GM23248 (cell line): ENCODE measurements around the gene ZNF385B. TPM values are rescaled to one million over a fixed set of nuclear protein-coding genes. Genes with fewer than 3 reads are reported as not detected.
A peak's percentile ranks its signal among the peaks of the same experiment; 100 is the strongest.
"Not testable (repeated sequence)": the region's sequence is repeated elsewhere in the genome, so short reads cannot be mapped to it uniquely, and the experiment has no call there.

ENCODE experiments used
- DNase-seq: peaks from one replicate; pipeline ENCODE4 v3.0.0-alpha.2; 2015
- H2AFZ ChIP-seq: fragments of 200-600 bp; sonication (generic); 2 replicates; pipeline ENCODE4 v1.6.1; 2016; ENCODE audit warnings: antibody characterized with exemption
- H3F3A ChIP-seq: fragments of 200-600 bp; sonication (generic); 2 replicates; pipeline ENCODE4 v1.6.1; 2016; ENCODE audit warnings: mild to moderate bottlenecking, antibody characterized with exemption, mixed run types; ENCODE audit not compliant: insufficient read depth
- H3K27ac ChIP-seq: fragments of 200-600 bp; sonication (generic); 2 replicates; pipeline ENCODE4 v1.5.1; 2016; ENCODE audit warnings: mild to moderate bottlenecking
- H3K27me3 ChIP-seq: fragments of 200-600 bp; sonication (generic); replicated peaks from 2 replicates; pipeline ENCODE4 v1.6.1; 2016; ENCODE audit warnings: mild to moderate bottlenecking; ENCODE audit not compliant: insufficient read depth
- H3K36me3 ChIP-seq: fragments of 200-600 bp; sonication (generic); 2 replicates; pipeline ENCODE4 v1.6.1; 2016; ENCODE audit warnings: low read depth, mild to moderate bottlenecking
- H3K4me1 ChIP-seq: fragments of 200-600 bp; sonication (generic); 2 replicates; pipeline ENCODE4 v1.6.1; 2016; ENCODE audit warnings: mild to moderate bottlenecking; ENCODE audit not compliant: insufficient read depth
- H3K4me2 ChIP-seq: fragments of 200-600 bp; sonication (generic); one replicate; pipeline ENCODE4 v1.6.1; 2016; ENCODE audit warnings: mild to moderate bottlenecking; ENCODE audit not compliant: unreplicated experiment
- H3K4me3 ChIP-seq: fragments of 200-600 bp; sonication (generic); 2 replicates; pipeline ENCODE4 v1.5.1; 2016; ENCODE audit warnings: mild to moderate bottlenecking
- H3K79me2 ChIP-seq: fragments of 200-600 bp; sonication (generic); 2 replicates; pipeline ENCODE4 v1.6.1; 2016; ENCODE audit warnings: mild to moderate bottlenecking; ENCODE audit not compliant: insufficient read depth
- H3K9ac ChIP-seq: fragments of 200-600 bp; sonication (generic); 2 replicates; pipeline ENCODE4 v1.6.1; 2016; ENCODE audit warnings: mild to moderate bottlenecking
- H3K9me2 ChIP-seq: fragments of 200-600 bp; sonication (generic); 2 replicates; pipeline ENCODE4 v1.6.1; 2016; ENCODE audit warnings: mixed run types, mild to moderate bottlenecking, moderate library complexity; ENCODE audit not compliant: insufficient read depth
- H3K9me3 ChIP-seq: fragments of 200-600 bp; sonication (generic); one replicate; pipeline ENCODE4 v1.6.1; 2017; ENCODE audit warnings: low read depth
- H4K20me1 ChIP-seq: fragments of 200-600 bp; sonication (generic); 2 replicates; pipeline ENCODE4 v1.6.0; 2016; ENCODE audit not compliant: insufficient read depth
- EZH2 ChIP-seq: fragments of 200-600 bp; sonication (generic); IDR thresholded peaks from 2 replicates; pipeline ENCODE4 v1.6.1; 2018; ENCODE audit warnings: antibody characterized with exemption, mild to moderate bottlenecking; ENCODE audit not compliant: insufficient read depth, poor library complexity, severe bottlenecking
- EZH2phosphoT487 ChIP-seq: fragments of 200-600 bp; sonication (generic); IDR thresholded peaks from 2 replicates; pipeline ENCODE4 v1.6.1; 2018; ENCODE audit warnings: antibody characterized with exemption, moderate library complexity, mild to moderate bottlenecking, low read depth; ENCODE audit not compliant: insufficient read depth
- WGBS, 2 experiments: methylation state at CpG; one replicate each; pipeline ENCODE4 v1.1.6; 2015 to 2017; ENCODE audit warnings: low lambda C conversion rate in 2 of 2, low coverage in 1 of 2; ENCODE audit errors: missing lambda C conversion rate in 2 of 2; 5-methylcytosine and 5-hydroxymethylcytosine counted together
- in situ Hi-C: fragments of 300-500 bp; cut with MboI; formaldehyde crosslinking; loops from 2 replicates; pipeline ENCODE4 v1.15.0; 2020
- polyA plus RNA-seq: library from polyadenylated mRNA; unstranded; fragments of >200 nt; fragmentation: Nextera tagmentation; extraction: Ambion mirVana; gene quantifications from 2 replicates; pipeline ENCODE4 v1.2.1, GENCODE V29; 2016
- total RNA-seq: library from RNA; depleted of rRNA; stranded (reverse); fragments of >200 nt; shearing (Covaris generic); gene quantifications from 2 replicates; pipeline ENCODE4 v1.2.3, GENCODE V29; 2014

The ZNF385B gene
- total and polyA plus RNA-seq, 2 experiments from 2014 or later, result 0.30 TPM; not detected in 1

DNA sequence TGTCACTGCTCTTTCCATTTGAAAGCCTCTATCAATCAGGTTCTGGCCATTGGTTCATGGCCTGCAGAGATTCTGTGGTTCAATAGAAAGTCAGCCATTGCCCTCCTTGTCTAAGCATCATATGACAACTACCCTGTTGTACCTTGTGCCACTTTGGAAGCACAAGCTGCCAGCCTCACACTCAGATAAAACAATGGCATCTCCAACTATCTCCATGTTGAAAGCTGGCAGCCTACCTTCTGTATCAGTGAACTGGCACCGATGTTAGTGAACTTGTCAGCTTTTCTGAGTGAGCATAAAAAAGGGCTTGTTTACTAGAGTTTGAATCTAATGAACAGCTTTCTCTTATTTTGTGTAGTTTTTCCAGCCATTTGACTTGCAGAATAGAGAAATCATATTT is 393.5 kb downstream of the ZNF385B start:
- 68 to 74% methylated on average over 1 of the region's 1 CpG for WGBS, 2 experiments
- H3K27ac ChIP-seq, result no peak overlapping the region
- H3K9me2 ChIP-seq, result no peaks in the 10 kb centered on the region

DNA sequence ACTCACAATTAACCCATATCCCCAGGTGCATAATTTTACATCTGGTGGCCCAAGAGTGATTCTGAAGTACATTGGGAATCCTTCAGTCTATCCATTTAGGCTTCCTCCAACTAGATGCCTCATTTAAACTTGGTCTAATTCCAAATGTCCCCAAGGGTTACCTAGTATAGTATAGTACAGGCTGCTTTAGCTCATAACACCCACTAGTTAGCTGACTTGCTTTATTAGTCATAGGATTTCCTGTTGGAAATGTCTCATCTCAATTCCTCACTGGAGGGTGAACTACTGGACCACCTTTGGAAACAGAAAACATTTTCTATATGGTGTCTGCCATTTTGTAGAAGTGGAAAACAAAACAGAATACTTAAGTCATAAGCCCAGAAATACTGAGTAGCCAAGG is 394.3 kb downstream of the ZNF385B start:
- peak overlapping the region; percentile 5; the same call in 1 of the 2 replicates for H3K27ac ChIP-seq
- no peak overlapping the region for H3K4me2 ChIP-seq

More for the DNA sequence above, 393.5 kb downstream of the ZNF385B start:
- Histone ChIP-seq H3K4me3 (no peak overlapping the region), H3F3A (peaks cover 7% of the 10 kb centered on the region; the same call in 1 of the 2 replicates), H3K27me3 (no peaks in the 10 kb centered on the region), H3K79me2 (no peaks in the 10 kb centered on the region), H3K9me3 (no peaks in the 10 kb centered on the region), H2AFZ (peak overlapping the region; percentile 59), H3K4me1 (peaks cover 20% of the 10 kb centered on the region), H4K20me1 (no peaks in the 10 kb centered on the region), H3K36me3 (no peaks in the 10 kb centered on the region), H3K4me2 (no peak overlapping the region), H3K9ac (no peak overlapping the region)
- in situ Hi-C loops, result no loop called here
- TF ChIP-seq EZH2 (no peak), EZH2phosphoT487 (no peak)
- DNase-seq, result no peak

DNA sequence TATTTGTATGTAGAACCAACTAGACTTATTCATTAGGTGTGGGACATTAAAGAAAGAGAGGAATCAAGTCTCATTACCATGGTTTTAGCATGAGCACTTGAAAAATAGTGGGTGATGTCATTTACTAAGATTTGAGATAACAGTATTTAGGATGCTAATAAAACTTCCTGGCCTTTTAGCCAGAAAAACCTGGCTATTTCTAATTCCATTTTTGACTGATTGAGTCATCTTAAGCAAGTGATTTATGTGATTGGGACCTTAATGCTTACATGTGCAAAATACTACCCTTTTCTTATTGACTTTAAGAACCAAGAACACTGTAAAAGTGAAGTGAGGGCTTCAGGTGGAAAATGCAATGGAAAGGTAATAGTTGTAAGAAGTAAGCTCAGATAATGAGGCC is 400.0 kb downstream of the ZNF385B start:
- H3K9ac ChIP-seq, result no peak overlapping the region
- H3K4me2 ChIP-seq, result no peak overlapping the region
- no peaks in the 10 kb centered on the region for H3K27me3 ChIP-seq
- no peaks in the 10 kb centered on the region for H3K9me3 ChIP-seq
- peaks cover 32% of the 10 kb centered on the region for H3F3A ChIP-seq
- H3K36me3 ChIP-seq, result no peaks in the 10 kb centered on the region
- H3K79me2 ChIP-seq, result no peaks in the 10 kb centered on the region
- peaks cover 10% of the 10 kb centered on the region for H3K4me1 ChIP-seq
- no peaks in the 10 kb centered on the region for H4K20me1 ChIP-seq
- no peak for TF ChIP-seq EZH2
- no peak overlapping the region for H2AFZ ChIP-seq
- in situ Hi-C loops, result no loop called here
- H3K4me3 ChIP-seq, result no peak overlapping the region
- no peaks in the 10 kb centered on the region for H3K9me2 ChIP-seq
- H3K27ac ChIP-seq, result peak overlapping the region; percentile 97
- no peak for DNase-seq

More for the DNA sequence above, 394.3 kb downstream of the ZNF385B start:
- Histone ChIP-seq H3K9ac (no peak overlapping the region), H3F3A (peaks cover 7% of the 10 kb centered on the region; the same call in 1 of the 2 replicates), H3K4me3 (no peak overlapping the region), H2AFZ (peak overlapping the region; percentile 59), H3K9me3 (no peaks in the 10 kb centered on the region), H3K27me3 (no peaks in the 10 kb centered on the region), H3K4me1 (peaks cover 20% of the 10 kb centered on the region), H3K9me2 (no peaks in the 10 kb centered on the region), H3K36me3 (no peaks in the 10 kb centered on the region), H3K79me2 (no peaks in the 10 kb centered on the region), H4K20me1 (no peaks in the 10 kb centered on the region)
- DNase-seq, result peak; percentile 63
- in situ Hi-C loops, result no loop called here
- TF ChIP-seq EZH2phosphoT487 (no peak), EZH2 (no peak)

DNA sequence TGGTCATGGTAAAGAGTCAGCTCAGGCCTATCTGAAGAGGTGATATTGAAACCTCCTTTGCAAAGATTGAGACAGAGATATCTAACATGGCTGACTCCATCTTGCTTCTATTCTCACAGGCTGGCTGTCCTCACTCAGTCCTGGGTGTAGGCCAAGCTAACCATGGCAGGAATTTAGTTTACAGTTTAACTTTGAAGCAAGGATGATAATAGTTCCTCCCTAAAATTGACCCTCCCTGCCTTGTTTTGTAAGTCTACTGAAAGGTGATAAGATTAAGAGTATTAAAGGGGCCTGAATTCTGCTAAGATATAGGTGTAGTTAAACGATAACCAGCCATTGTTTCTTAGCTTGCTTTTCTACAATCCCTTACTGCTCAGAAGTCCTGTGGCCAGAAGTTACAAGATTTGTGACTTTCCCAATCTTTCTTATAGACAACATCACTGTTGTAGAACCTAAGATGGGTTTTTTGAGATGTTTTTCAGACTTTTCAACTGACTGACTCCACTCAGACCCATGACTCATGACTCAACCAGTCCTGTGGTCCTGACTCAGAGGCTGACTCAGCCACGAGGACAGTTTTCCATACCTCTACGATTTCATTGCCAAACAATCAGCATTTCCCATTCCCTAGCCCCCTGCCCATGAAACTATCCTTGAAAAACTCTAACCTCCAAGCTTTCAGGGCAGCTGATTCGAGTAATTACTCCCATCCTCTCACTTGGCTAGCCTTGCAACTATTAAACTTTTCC is 401.1 kb downstream of the ZNF385B start:
- H3K9me3 ChIP-seq, result no peaks in the 10 kb centered on the region
- H3F3A ChIP-seq, result peaks cover 32% of the 10 kb centered on the region
- TF ChIP-seq EZH2phosphoT487 (no peak), EZH2 (no peak)
- H3K79me2 ChIP-seq, result no peaks in the 10 kb centered on the region
- no peaks in the 10 kb centered on the region for H3K9me2 ChIP-seq
- no peak overlapping the region for H3K4me3 ChIP-seq
- peak overlapping the region; percentile 97 for H3K27ac ChIP-seq
- peaks cover 18% of the 10 kb centered on the region for H3K4me1 ChIP-seq
- H3K9ac ChIP-seq, result peak overlapping the region; percentile 72
- H3K27me3 ChIP-seq, result no peaks in the 10 kb centered on the region
- 7 to 11% methylated on average over 4 of the region's 4 CpGs for WGBS, 2 experiments
- H4K20me1 ChIP-seq, result no peaks in the 10 kb centered on the region
- H2AFZ ChIP-seq, result peak overlapping the region; percentile 79
- DNase-seq, result peak; percentile 95
- H3K4me2 ChIP-seq, result peak overlapping the region; percentile 55
- in situ Hi-C loops, result no loop called here
- no peaks in the 10 kb centered on the region for H3K36me3 ChIP-seq

DNA sequence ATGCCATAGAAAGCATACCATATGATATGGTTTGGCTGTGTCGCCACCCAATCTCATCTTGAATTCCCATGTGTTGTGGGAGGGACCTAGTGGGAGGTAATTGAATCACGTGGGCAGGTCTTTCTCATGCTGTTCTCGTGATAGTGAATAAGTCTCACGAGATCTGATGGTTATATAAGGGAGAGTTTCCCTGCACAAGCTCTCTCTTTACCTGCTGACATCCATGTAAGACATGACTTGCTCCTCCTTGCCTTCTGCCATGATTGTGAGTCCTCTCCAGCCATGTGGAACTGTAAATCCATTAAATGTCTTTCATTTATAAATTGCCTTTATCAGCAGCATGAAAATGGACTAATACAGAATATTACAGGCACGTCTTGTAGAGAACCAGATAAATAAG is 403.3 kb downstream of the ZNF385B start:
- H3K36me3 ChIP-seq, result not testable (repeated sequence)

More for the DNA sequence above, 403.3 kb downstream of the ZNF385B start:
- H3K79me2 ChIP-seq, in situ Hi-C loops, DNase-seq, H4K20me1 ChIP-seq, H3K4me2 ChIP-seq, H2AFZ ChIP-seq, H3K4me3 ChIP-seq, H3K27ac ChIP-seq, H3K9ac ChIP-seq, H3K9me3 ChIP-seq, H3K27me3 ChIP-seq, H3K9me2 ChIP-seq: not testable (repeated sequence)
- Histone ChIP-seq H3K4me1 (peaks cover 35% of the 10 kb centered on the region), H3F3A (peaks cover 47% of the 10 kb centered on the region)
- 60 to 69% methylated on average over 5 of the region's 5 CpGs for WGBS, 2 experiments
